Type B pancreatic cell (in vitro differentiated cells): ENCODE data around the gene PDLIM4. TPM values are rescaled to one million over a fixed set of nuclear protein-coding genes. Genes with fewer than 3 reads are reported as not detected.

Source experiments
- DNase-seq: peaks from one replicate; pipeline ENCODE4 v3.0.0; 2021; ENCODE audit warnings: mixed read lengths; ENCODE audit not compliant: unreplicated experiment; ENCODE audit errors: extremely low spot score
- H3K27ac Mint-ChIP-seq: 2 replicates; pipeline ENCODE4 v1.8.0; 2021; ENCODE audit warnings: mild to moderate bottlenecking, mixed read lengths
- H3K27me3 Mint-ChIP-seq: 2 replicates; pipeline ENCODE4 v1.8.0; 2021; ENCODE audit warnings: mixed read lengths
- H3K36me3 Mint-ChIP-seq: 2 replicates; pipeline ENCODE4 v1.8.0; 2021; ENCODE audit warnings: mixed read lengths
- H3K4me1 Mint-ChIP-seq: one replicate; pipeline ENCODE4 v1.8.0; 2021; ENCODE audit warnings: mixed read lengths; ENCODE audit not compliant: unreplicated experiment
- H3K4me3 Mint-ChIP-seq: 2 replicates; pipeline ENCODE4 v1.8.0; 2021; ENCODE audit warnings: mild to moderate bottlenecking, mixed read lengths
- H3K9me3 Mint-ChIP-seq: 2 replicates; pipeline ENCODE4 v1.8.0; 2021; ENCODE audit warnings: mixed read lengths
- CTCF ChIP-seq: fragments of 200-600 bp; sonication (generic); conservative IDR thresholded peaks from 2 replicates; pipeline ENCODE4 v1.5.0; 2021; ENCODE audit warnings: antibody characterized with exemption, mild to moderate bottlenecking
- total RNA-seq: library from RNA; stranded (reverse); gene quantifications from 2 replicates; pipeline ENCODE4 v1.2.1, GENCODE V29; 2021; ENCODE audit warnings: low replicate concordance

Gene PDLIM4
- total RNA-seq, 1 donor from 2014 or later: 43.8 TPM

GRCh38 chr5:132223861-132224260 is 33.6 kb upstream of the PDLIM4 start:
- H3K27me3 Mint-ChIP-seq: no peaks in the 10 kb centered on the region
- peak overlapping the region; percentile 79 for H3K27ac Mint-ChIP-seq

GRCh38 chr5:132224716-132225115 is 32.8 kb upstream of the PDLIM4 start:
- peak overlapping the region; percentile 85 for H3K4me3 Mint-ChIP-seq
- peaks cover 5% of the 10 kb centered on the region for H3K27me3 Mint-ChIP-seq
- H3K36me3 Mint-ChIP-seq: no peaks in the 10 kb centered on the region
- no peak for TF ChIP-seq CTCF
- H3K27ac Mint-ChIP-seq: peak overlapping the region; percentile 79
- no peaks in the 10 kb centered on the region for H3K9me3 Mint-ChIP-seq
- peaks cover 23% of the 10 kb centered on the region for H3K4me1 Mint-ChIP-seq
- no peak for DNase-seq

More at GRCh38 chr5:132223861-132224260, 33.6 kb upstream of the PDLIM4 start:
- H3K4me3 Mint-ChIP-seq: no peak overlapping the region
- no peak for TF ChIP-seq CTCF
- H3K4me1 Mint-ChIP-seq: peaks cover 23% of the 10 kb centered on the region
- no peaks in the 10 kb centered on the region for H3K36me3 Mint-ChIP-seq
- H3K9me3 Mint-ChIP-seq: no peaks in the 10 kb centered on the region
- no peak for DNase-seq

- peaks cover 5% of the 10 kb centered on the region for H3K27me3 Mint-ChIP-seq
- TF ChIP-seq CTCF: no peak
- H3K27ac Mint-ChIP-seq: peak overlapping the region; percentile 79
- peaks cover 23% of the 10 kb centered on the region for H3K4me1 Mint-ChIP-seq
- H3K9me3 Mint-ChIP-seq: no peaks in the 10 kb centered on the region
- H3K36me3 Mint-ChIP-seq: no peaks in the 10 kb centered on the region
- no peak for DNase-seq
- peak overlapping the region; percentile 85 for H3K4me3 Mint-ChIP-seq
Observed at GRCh38 chr5:132225165-132226032, 32.1 kb upstream of the PDLIM4 start.

GRCh38 chr5:132226516-132227234 is 30.8 kb upstream of the PDLIM4 start:
- Mint-ChIP-seq H3K27me3 (peaks cover 9% of the 10 kb centered on the region), H3K27ac (peak overlapping the region; percentile 79), H3K36me3 (no peaks in the 10 kb centered on the region), H3K4me3 (peak overlapping the region; percentile 85), H3K9me3 (peaks cover 4% of the 10 kb centered on the region), H3K4me1 (peaks cover 23% of the 10 kb centered on the region)
- no peak for DNase-seq
- TF ChIP-seq CTCF: no peak

GRCh38 chr5:132227235-132227484 is 30.3 kb upstream of the PDLIM4 start:
- no peak for TF ChIP-seq CTCF
- Mint-ChIP-seq H3K4me1 (peaks cover 23% of the 10 kb centered on the region), H3K27ac (peak overlapping the region; percentile 18), H3K4me3 (peak overlapping the region; percentile 85), H3K27me3 (peaks cover 9% of the 10 kb centered on the region), H3K9me3 (peaks cover 4% of the 10 kb centered on the region), H3K36me3 (no peaks in the 10 kb centered on the region)
- DNase-seq: no peak
